Activated CD8-positive, alpha-beta T cell treated with anti-CD3 and anti-CD28 coated beads for 36 hours (primary cell): ENCODE results near the gene MESP2. TPM values are rescaled to one million over a fixed set of nuclear protein-coding genes. Genes with fewer than 3 reads are reported as not detected.
A peak's percentile ranks its signal among the peaks of the same experiment; 100 is the strongest.

Source experiments
- ATAC-seq: fragments of 200-7000 bp; cut with Tn5 transposase; one replicate; pipeline ENCODE4 v1.10.0; 2021; ENCODE audit warnings: mild to moderate bottlenecking, moderate library complexity
- CTCF ChIA-PET: fragments of 350-600 bp; sonication (Branson Sonifier 250); formaldehyde crosslinking; loops from one replicate; lab custom pipeline; 2021; ENCODE audit warnings: antibody characterized with exemption; lab: Charles Lee
- POLR2A ChIA-PET: fragments of 350-600 bp; sonication (Branson Sonifier 250); formaldehyde crosslinking; loops from one replicate; lab custom pipeline; 2021; ENCODE audit warnings: antibody characterized with exemption; lab: Charles Lee
- DNase-seq: peaks from one replicate; pipeline ENCODE4 v3.0.0-alpha.2; 2020
- H3K27ac Mint-ChIP-seq: one replicate; pipeline ENCODE4 v1.8.0; 2021; ENCODE audit warnings: mild to moderate bottlenecking, mixed read lengths
- H3K27me3 Mint-ChIP-seq: one replicate; pipeline ENCODE4 v1.8.0; 2021; ENCODE audit warnings: mixed read lengths
- H3K36me3 Mint-ChIP-seq: one replicate; pipeline ENCODE4 v1.8.0; 2021; ENCODE audit warnings: low read depth, mixed read lengths
- H3K4me1 Mint-ChIP-seq: one replicate; pipeline ENCODE4 v1.8.0; 2021; ENCODE audit warnings: low read depth, mixed read lengths
- H3K4me3 Mint-ChIP-seq: one replicate; pipeline ENCODE4 v1.8.0; 2021; ENCODE audit warnings: mild to moderate bottlenecking, moderate library complexity, mixed read lengths
- H3K9me3 Mint-ChIP-seq: one replicate; pipeline ENCODE4 v1.8.0; 2021; ENCODE audit warnings: mixed read lengths
- CTCF ChIP-seq: fragments of 200-600 bp; IDR thresholded peaks from one replicate; pipeline ENCODE4 v1.8.0; 2022; ENCODE audit warnings: antibody characterized with exemption, mild to moderate bottlenecking
- intact Hi-C: fragments of 100-400 bp; cut with micrococcal nuclease; formaldehyde crosslinking; loops from one replicate; pipeline ENCODE4 v1.10.0; 2022
- total RNA-seq, 2 experiments: library from RNA; stranded (reverse); gene quantifications; one replicate each; pipeline ENCODE4 v1.2.3, GENCODE V29; 2021

The MESP2 gene
- not detected for total RNA-seq

- ChIA-PET POLR2A (interaction anchor here (0.5 kb wide), 1 partner anchor 185 kb away, joined by 3 read pairs; no protein-coding TSS in a partner anchor), CTCF (interaction anchor here (1.8 to 2.6 kb wide), 2 partner anchors 15 to 295 kb away, joined by 4 to 10 read pairs; no protein-coding TSS in a partner anchor)
- ATAC-seq (peak; percentile 76), DNase-seq (peak; percentile 47)
- Mint-ChIP-seq H3K4me1 (peaks cover 5% of the 10 kb centered on the region), H3K9me3 (no peaks in the 10 kb centered on the region), H3K4me3 (peak within 1 kb of the TSS; percentile 55), H3K36me3 (no peaks in the 10 kb centered on the region), H3K27me3 (peaks cover 21% of the 10 kb centered on the region), H3K27ac (no peak within 1 kb of the TSS)
- intact Hi-C loops, result no loop called here
- TF ChIP-seq CTCF, result no peak
Measured at GRCh38 chr15:89776274-89777072, at the start of gene MESP2. MESP2 (plus strand) TSS chr15:89776332; CDS start chr15:89776358, 26 bp downstream.

GRCh38 chr15:89728254-89728653 lies 47.9 kb upstream of the MESP2 start:
- CTCF ChIA-PET, result interaction anchor here (1.1 to 3.7 kb wide), 4 partner anchors 10 to 55 kb away, joined by 3 to 20 read pairs (median 4); no protein-coding TSS in a partner anchor
- H3K9me3 Mint-ChIP-seq, result peaks cover 3% of the 10 kb centered on the region

GRCh38 chr15:89731275-89731674 lies 44.9 kb upstream of the MESP2 start:
- ATAC-seq (no peak), DNase-seq (no peak)
- intact Hi-C loops, result no loop called here
- ChIA-PET CTCF (interaction anchor here (0.9 to 2.8 kb wide), 4 partner anchors 9 to 143 kb away, joined by 3 to 14 read pairs (median 8); no protein-coding TSS in a partner anchor), POLR2A (no interaction called here)
- no peak for TF ChIP-seq CTCF
- Mint-ChIP-seq H3K4me3 (no peak overlapping the region), H3K4me1 (no peaks in the 10 kb centered on the region), H3K27me3 (peaks cover 5% of the 10 kb centered on the region), H3K9me3 (no peaks in the 10 kb centered on the region), H3K36me3 (no peaks in the 10 kb centered on the region), H3K27ac (no peak overlapping the region)

More at GRCh38 chr15:89728254-89728653, 47.9 kb upstream of the MESP2 start:
- H3K4me3 Mint-ChIP-seq, result no peak overlapping the region
- intact Hi-C loops, result no loop called here
- no peaks in the 10 kb centered on the region for H3K27me3 Mint-ChIP-seq
- DNase-seq (no peak), ATAC-seq (no peak)
- no peak for TF ChIP-seq CTCF
- no peaks in the 10 kb centered on the region for H3K36me3 Mint-ChIP-seq
- H3K4me1 Mint-ChIP-seq, result no peaks in the 10 kb centered on the region
- no peak overlapping the region for H3K27ac Mint-ChIP-seq
- POLR2A ChIA-PET, result no interaction called here

- ChIA-PET CTCF (interaction anchor here (2.4 to 2.8 kb wide), 3 partner anchors 8 to 142 kb away, joined by 6 to 14 read pairs (median 11); no protein-coding TSS in a partner anchor), POLR2A (no interaction called here)
- Mint-ChIP-seq H3K9me3 (no peaks in the 10 kb centered on the region), H3K27me3 (peaks cover 5% of the 10 kb centered on the region), H3K4me1 (no peaks in the 10 kb centered on the region), H3K27ac (no peak overlapping the region), H3K4me3 (no peak overlapping the region), H3K36me3 (no peaks in the 10 kb centered on the region)
- intact Hi-C loops, result no loop called here
- ATAC-seq (no peak), DNase-seq (no peak)
- no peak for TF ChIP-seq CTCF
Measured at GRCh38 chr15:89732451-89733172, 43.5 kb upstream of the MESP2 start.
